HepG2 (cell line): ENCODE data around the gene SIGMAR1. TPM values are rescaled to one million over a fixed set of nuclear protein-coding genes. Genes with fewer than 3 reads are reported as not detected.

Experiments
- EP300 ChIP-seq, 3 experiments: sonication (generic) in 1 of 3; formaldehyde crosslinking in 1 of 3; IDR thresholded peaks; 2 replicates each; pipeline versions ENCODE4 v1.5.1 to v1.6.1; 2011 to 2020; ENCODE audit warnings: low read depth in 2 of 3, low read length in 2 of 3, borderline replicate concordance in 1 of 3, improper control_type of control experiment in 1 of 3, mild to moderate bottlenecking in 1 of 3, missing genetic modification reagents in 1 of 3, moderate library complexity in 1 of 3
- FOSL1 ChIP-seq: sonication (generic); formaldehyde crosslinking; IDR thresholded peaks from 2 replicates; pipeline ENCODE4 v1.9.0; 2021; ENCODE audit warnings: missing genetic modification reagents, borderline replicate concordance
- HNF1B ChIP-seq: sonication (generic); formaldehyde crosslinking; IDR thresholded peaks from 2 replicates; pipeline ENCODE4 v1.5.1; 2020; ENCODE audit warnings: mild to moderate bottlenecking, moderate library complexity, missing genetic modification reagents
- KDM2A ChIP-seq: sonication (generic); formaldehyde crosslinking; IDR thresholded peaks from 2 replicates; pipeline ENCODE4 v1.4.0; 2020; ENCODE audit warnings: low read depth, missing genetic modification reagents, borderline replicate concordance
- RAD21 ChIP-seq: fragments of 450-650 bp; formaldehyde crosslinking; IDR thresholded peaks from 2 replicates; pipeline ENCODE4 v1.5.0; 2020; ENCODE audit warnings: mild to moderate bottlenecking
- SMC3 ChIP-seq: IDR thresholded peaks from 2 replicates; pipeline ENCODE4 v1.6.1; 2011; ENCODE audit warnings: low read length, improper control_type of control experiment
- STAG1 ChIP-seq: sonication (generic); formaldehyde crosslinking; IDR thresholded peaks from 2 replicates; pipeline ENCODE4 v1.4.0; 2020; ENCODE audit warnings: missing genetic modification reagents
- YEATS2 ChIP-seq: sonication (generic); formaldehyde crosslinking; IDR thresholded peaks from 2 replicates; pipeline ENCODE4 v1.4.0; 2020; ENCODE audit warnings: missing genetic modification reagents, borderline replicate concordance
- ZHX2 ChIP-seq, 2 experiments: sonication (generic) in 1 of 2; formaldehyde crosslinking in 1 of 2; IDR thresholded peaks; 2 replicates each; pipeline versions ENCODE4 v1.6.1 to v1.9.0; 2014 to 2022; ENCODE audit warnings: antibody characterized with exemption in 1 of 2, borderline replicate concordance in 1 of 2, inconsistent platforms in 1 of 2, low read depth in 1 of 2, missing genetic modification reagents in 1 of 2
- ZNF232 ChIP-seq: sonication (generic); formaldehyde crosslinking; IDR thresholded peaks from 2 replicates; pipeline ENCODE4 v1.4.0; 2020; ENCODE audit warnings: missing genetic modification reagents, borderline replicate concordance
- polyA plus RNA-seq, 8 experiments: library from polyadenylated mRNA; depleted of rRNA in 3 of 8; stranded (reverse) in 7 of 8; unstranded in 1 of 8; fragments of >200 nt; fragmentation: Illumina TruSeq in 4 of 8; extraction: Trizol in 4 of 8; gene quantifications; 2 replicates each; pipeline versions ENCODE4 v1.2.1 to v1.2.3, GENCODE V29; 2011 to 2016; ENCODE audit warnings: low read depth in 4 of 8, missing spikeins in 1 of 8, mixed read lengths in 1 of 8; ENCODE audit not compliant: insufficient read depth in 1 of 8
- total RNA-seq, 5 experiments: library from RNA; depleted of rRNA; stranded (reverse); fragments of >200 nt; fragmentation: Illumina TruSeq; extraction: Trizol; gene quantifications; 2 replicates each; pipeline ENCODE4 v1.2.3, GENCODE V29; 2016; ENCODE audit warnings: low read depth in 1 of 5
- TF ChIP-seq, protein P1 (sequence below): sonication (generic); formaldehyde crosslinking; IDR thresholded peaks from 2 replicates; pipeline ENCODE4 v1.5.1; 2020; ENCODE audit warnings: missing genetic modification reagents, mild to moderate bottlenecking, borderline replicate concordance
- TF ChIP-seq, protein P2 (sequence below): sonication (generic); formaldehyde crosslinking; IDR thresholded peaks from 2 replicates; pipeline ENCODE4 v1.8.1; 2023; ENCODE audit warnings: mild to moderate bottlenecking, moderate library complexity, missing genetic modification reagents
- TF ChIP-seq, protein P3 (sequence below), 2 experiments: fragments of 450-650 bp in 1 of 2; sonication (generic) in 1 of 2; formaldehyde crosslinking; IDR thresholded peaks; 2 replicates each; pipeline versions ENCODE4 v1.5.0 to v1.8.0; 2020 to 2022; ENCODE audit warnings: mild to moderate bottlenecking in 1 of 2, missing genetic modification reagents in 1 of 2

Gene SIGMAR1
- total and polyA plus RNA-seq, 2 of the 13 experiments (the other 11 are each of a cell fraction or from before 2014, with no cell fraction given), result 38.9 to 60.8 TPM

DNA sequence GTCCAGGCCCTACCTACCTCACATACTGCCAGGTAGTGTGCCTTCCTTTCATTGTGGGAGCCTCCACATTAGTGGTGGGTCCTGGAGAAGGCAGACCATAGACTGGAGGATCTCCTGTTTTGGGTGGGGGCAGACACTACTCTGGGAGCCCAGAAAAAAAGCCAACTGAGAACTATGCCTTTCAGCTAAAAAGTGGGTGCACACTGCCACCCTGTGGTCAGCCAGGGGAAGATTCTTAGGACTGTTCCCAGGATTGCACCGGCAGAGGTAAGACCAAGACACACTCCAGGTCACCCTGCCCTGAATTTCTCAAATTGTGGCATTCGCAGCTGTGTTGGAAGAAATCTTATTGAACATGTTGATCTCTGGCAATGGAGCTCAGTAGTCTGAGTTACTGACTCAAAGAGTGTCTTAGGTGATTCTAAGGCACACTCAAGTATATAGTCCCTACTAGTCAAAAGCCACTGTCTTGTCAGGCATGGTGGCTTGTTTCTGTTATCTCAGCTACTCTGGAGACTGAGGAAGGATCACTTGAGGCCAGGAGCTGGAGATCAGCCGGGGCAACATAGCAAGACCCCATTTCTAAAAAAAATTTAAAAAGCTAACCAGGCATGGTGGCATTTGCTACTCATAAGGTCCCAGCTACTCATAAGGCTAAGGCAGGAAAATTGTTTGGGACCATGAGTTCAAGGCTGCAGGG lies 3.6 kb downstream of the SIGMAR1 start (continued):
- TF ChIP-seq YEATS2 (CRISPR knock-in tag) (peak; percentile 27; the same call in 1 of the 2 replicates), HNF1B (0 out of 2 replicates have a peak, but pooled peaks have one; percentile 19), STAG1 (CRISPR knock-in tag) (peak; percentile 78), SMC3 (peak; percentile 80), ZNF232 (CRISPR knock-in tag) (no peak), KDM2A (peak; percentile 48), EP300 (IDR thresholded peaks at IDR 0.05; ENCODE audit: low read depth in 2 of 2, low read length in 2 of 2) (no peak), EP300 (CRISPR knock-in tag; IDR thresholded peaks at IDR 0.05; ENCODE audit: borderline replicate concordance) (0 out of 2 replicates have a peak, but pooled peaks have one; percentile 9), RAD21 (CRISPR knock-in tag) (peak; percentile 75), FOSL1 (CRISPR knock-in tag) (no peak), ZHX2 (IDR thresholded peaks at IDR 0.05; ENCODE audit: low read depth) (no peak), ZHX2 (CRISPR knock-in tag; IDR thresholded peaks at IDR 0.05; ENCODE audit: borderline replicate concordance) (no peak)
- TF ChIP-seq, protein P1, sequence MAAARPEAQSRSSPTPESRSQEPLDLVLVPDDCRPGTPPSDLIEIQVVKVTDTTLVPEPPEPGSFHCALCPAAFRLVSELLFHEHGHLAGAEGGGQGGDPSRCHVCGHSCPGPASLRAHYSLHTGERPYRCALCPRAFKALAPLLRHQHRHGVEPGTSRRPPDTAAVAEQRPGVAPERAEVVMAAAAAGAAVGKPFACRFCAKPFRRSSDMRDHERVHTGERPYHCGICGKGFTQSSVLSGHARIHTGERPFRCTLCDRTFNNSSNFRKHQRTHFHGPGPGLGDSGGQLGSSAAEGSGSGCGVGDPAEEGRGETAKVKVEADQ, result peak; percentile 15; the same call in 1 of the 2 replicates
- TF ChIP-seq, protein P2, sequence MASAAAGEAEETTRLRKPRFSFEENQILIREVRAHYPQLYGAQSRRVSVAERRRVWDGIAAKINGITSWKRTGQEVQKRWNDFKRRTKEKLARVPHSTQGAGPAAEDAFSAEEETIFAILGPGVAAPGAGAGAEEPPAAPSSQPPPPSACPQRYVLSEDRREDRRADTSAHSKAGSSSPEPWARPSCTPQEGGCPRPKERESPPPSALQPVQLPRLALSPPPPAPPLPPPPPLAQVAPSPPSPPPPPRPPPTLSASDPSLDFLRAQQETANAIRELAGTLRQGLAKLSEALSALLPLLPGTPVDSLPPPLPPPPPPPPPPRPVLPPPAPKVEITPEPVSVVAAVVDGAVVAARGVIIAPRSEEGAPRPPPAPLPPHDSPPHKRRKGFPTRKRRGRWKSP (CRISPR knock-in tag), result 0 out of 2 replicates have a peak, but pooled peaks have one; percentile 32
- TF ChIP-seq, protein P3, sequence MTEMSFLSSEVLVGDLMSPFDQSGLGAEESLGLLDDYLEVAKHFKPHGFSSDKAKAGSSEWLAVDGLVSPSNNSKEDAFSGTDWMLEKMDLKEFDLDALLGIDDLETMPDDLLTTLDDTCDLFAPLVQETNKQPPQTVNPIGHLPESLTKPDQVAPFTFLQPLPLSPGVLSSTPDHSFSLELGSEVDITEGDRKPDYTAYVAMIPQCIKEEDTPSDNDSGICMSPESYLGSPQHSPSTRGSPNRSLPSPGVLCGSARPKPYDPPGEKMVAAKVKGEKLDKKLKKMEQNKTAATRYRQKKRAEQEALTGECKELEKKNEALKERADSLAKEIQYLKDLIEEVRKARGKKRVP (CRISPR knock-in tag; IDR thresholded peaks at IDR 0.05), result no peak
